Measurements from ENCODE around the gene MARCHF6. TPM values are rescaled to one million over a fixed set of nuclear protein-coding genes. Genes with fewer than 3 reads are reported as not detected.

MARCHF6 gene
- total RNA-seq, 4 donors from 2014 or later, result 27.6 to 67.1 (median 37.0) TPM

GRCh38 chr5:10311595-10312425, 41.7 kb upstream of the MARCHF6 start:
- intact Hi-C loops (cut with DNase I), result no loop called here
- DNase-seq, result no peak
- peaks cover 4 to 27% (median 5%) of the 10 kb centered on the region in 3 donors for H3K4me1 ChIP-seq
- WGBS, 2 donors, result 81 to 82% methylated on average over 10 of the region's 10 CpGs
- TF ChIP-seq CTCF (IDR thresholded peaks at IDR 0.05) (no peak), POLR2A (IDR thresholded peaks at IDR 0.05) (no peak)
- peaks cover 0 to 7% (median 0%) of the 10 kb centered on the region in 4 donors for H3K27me3 ChIP-seq
- H3K4me3 ChIP-seq, result no peak overlapping the region
- H3K36me3 ChIP-seq, result no peaks in the 10 kb centered on the region
- H3K27ac ChIP-seq, result no peak overlapping the region
- H3K9me3 ChIP-seq, result no peaks in the 10 kb centered on the region

DNA sequence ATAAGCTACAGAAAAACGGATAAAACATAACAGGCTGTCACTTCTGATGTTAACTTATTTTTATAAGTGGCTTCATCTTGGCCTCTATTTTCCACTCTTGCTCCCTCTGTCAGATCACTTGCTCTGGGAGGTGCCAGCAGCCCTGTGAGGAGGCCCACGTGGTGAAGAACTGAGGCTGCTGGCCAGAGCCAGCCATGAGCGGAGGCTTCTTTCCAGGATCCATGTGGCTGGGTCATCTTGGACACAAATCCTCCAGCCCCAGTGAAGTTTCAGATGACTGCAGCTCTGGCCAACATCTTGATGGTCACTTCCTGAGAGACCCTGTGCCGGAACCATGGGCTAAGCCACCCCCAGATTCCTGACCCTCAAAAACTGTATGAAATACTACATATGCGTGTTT, 38.3 kb upstream of the MARCHF6 start:
- 87 to 94% methylated on average over 3 to 4 of the region's 5 CpGs for WGBS, 2 donors
- intact Hi-C loops (cut with DNase I), result no loop called here
- Histone ChIP-seq H3K36me3 (no peaks in the 10 kb centered on the region), H3K4me1 (peaks cover 0 to 5% (median 0%) of the 10 kb centered on the region in 3 donors), H3K27ac (no peak overlapping the region), H3K4me3 (no peak overlapping the region), H3K9me3 (no peaks in the 10 kb centered on the region), H3K27me3 (no peaks in the 10 kb centered on the region)
- DNase-seq, result no peak
- TF ChIP-seq CTCF (IDR thresholded peaks at IDR 0.05) (no peak), POLR2A (IDR thresholded peaks at IDR 0.05) (no peak)

GRCh38 chr5:10315824-10316509, 37.5 kb upstream of the MARCHF6 start:
- no peaks in the 10 kb centered on the region for H3K36me3 ChIP-seq
- H3K27ac ChIP-seq, result no peak overlapping the region
- no peak for TF ChIP-seq CTCF (IDR thresholded peaks at IDR 0.05)
- TF ChIP-seq POLR2A (IDR thresholded peaks at IDR 0.05), result no peak
- no peaks in the 10 kb centered on the region for H3K4me1 ChIP-seq
- intact Hi-C loops (cut with DNase I), result no loop called here
- no peaks in the 10 kb centered on the region for H3K27me3 ChIP-seq
- WGBS, 2 donors, result 83 to 96% methylated on average over 8 to 13 of the region's 15 CpGs
- DNase-seq, result no peak
- H3K4me3 ChIP-seq, result no peak overlapping the region
- no peaks in the 10 kb centered on the region for H3K9me3 ChIP-seq

- Histone ChIP-seq H3K27me3 (no peaks in the 10 kb centered on the region), H3K27ac (no peak overlapping the region), H3K4me1 (no peaks in the 10 kb centered on the region), H3K36me3 (no peaks in the 10 kb centered on the region), H3K4me3 (no peak overlapping the region), H3K9me3 (no peaks in the 10 kb centered on the region)
- intact Hi-C loops (cut with DNase I), result no loop called here
- 73 to 79% methylated on average over 6 of the region's 6 CpGs for WGBS, 2 donors
- TF ChIP-seq POLR2A (IDR thresholded peaks at IDR 0.05), result no peak
- DNase-seq, result no peak
These were observed 35.4 kb upstream of the MARCHF6 start for GRCh38 chr5:10317825-10318682.

GRCh38 chr5:10319202-10319851, 34.2 kb upstream of the MARCHF6 start:
- H3K36me3 ChIP-seq, result no peaks in the 10 kb centered on the region
- TF ChIP-seq POLR2A (IDR thresholded peaks at IDR 0.05), result no peak
- TF ChIP-seq CTCF (IDR thresholded peaks at IDR 0.05), result no peak
- 72 to 74% methylated on average over 11 of the region's 11 CpGs for WGBS, 2 donors
- no peak overlapping the region for H3K4me3 ChIP-seq
- intact Hi-C loops (cut with DNase I), result no loop called here
- no peak for DNase-seq
- H3K4me1 ChIP-seq, result peaks cover 0 to 2% (median 0%) of the 10 kb centered on the region in 3 donors
- no peak overlapping the region for H3K27ac ChIP-seq
- no peaks in the 10 kb centered on the region for H3K9me3 ChIP-seq
- H3K27me3 ChIP-seq, result no peaks in the 10 kb centered on the region

Data from esophagus squamous epithelium (tissue), 5 donors.